ENCODE results near the gene TRPV4. TPM values are rescaled to one million over a fixed set of nuclear protein-coding genes. Genes with fewer than 3 reads are reported as not detected.

TRPV4 gene
- total and polyA plus RNA-seq, 10 of the 15 experiments (the other 5 are each of a cell fraction or from before 2014, with no cell fraction given) = not detected

- H3K9me3 ChIP-seq (replicated peaks; ENCODE audit: control insufficient read depth, insufficient read depth, low read length) = no peaks in the 10 kb centered on the region
- no TSS peak for BruUV-seq (replicated peaks)
- WGBS (ENCODE audit: insufficient coverage, insufficient replicate concordance, low lambda C conversion rate, missing lambda C conversion rate) = 47% methylated on average over 6 of the region's 6 CpGs
- H3K36me3 ChIP-seq (ENCODE audit: control insufficient read depth in 2 of 2, insufficient read depth in 2 of 2, low read length in 1 of 2) = no peaks in the 10 kb centered on the region
- FAIRE-seq (peak; percentile 75), DNase-seq (ENCODE audit: low read depth, low spot score) (no peak), ATAC-seq (peak; percentile 71)
- H3K9ac ChIP-seq (ENCODE audit: control insufficient read depth, insufficient read depth, low read length) = no peak overlapping the region
- peaks cover 26% of the 10 kb centered on the region for H3K4me1 ChIP-seq (ENCODE audit: control insufficient read depth, insufficient read depth, low read length)
- intact Hi-C loops (cut with micrococcal nuclease; ENCODE audit: unreplicated experiment) (no loop called here), in situ Hi-C loops (cut with MboI) (loop anchor here (5.0 kb wide), 1 partner anchor 73 kb away; no protein-coding TSS in a partner anchor)
- ChIA-PET POLR2A (interaction anchor here (0.6 to 0.9 kb wide), 2 partner anchors 30 to 686 kb away, joined by 3 to 5 read pairs; no protein-coding TSS in a partner anchor), SMC1A (ENCODE audit: uncharacterized antibody, unreplicated experiment) (interaction anchor here (0.8 to 6.0 kb wide), 5 partner anchors 18 to 128 kb away, joined by 3 to 47 read pairs (median 4); no protein-coding TSS in a partner anchor), RAD21 (ENCODE audit: unreplicated experiment) (interaction anchor here (0.8 to 2.8 kb wide), 4 partner anchors 22 to 278 kb away, joined by 3 to 28 read pairs (median 11); no protein-coding TSS in a partner anchor), CTCF (interaction anchor here (0.7 to 4.4 kb wide), 7 partner anchors 10 to 447 kb away, joined by 3 to 55 read pairs (median 8); no protein-coding TSS in a partner anchor)
- H2AFZ ChIP-seq (ENCODE audit: control insufficient read depth, low read depth, low read length) = no peak overlapping the region
- H3K27me3 ChIP-seq (replicated peaks in 1 of 2; ENCODE audit: control insufficient read depth in 2 of 2, insufficient read depth in 2 of 2, low read length in 1 of 2) = no peaks in the 10 kb centered on the region
- H3K4me3 ChIP-seq = peak overlapping the region; percentile 2; the same call in 1 of the 2 replicates
- H3K27ac ChIP-seq (ENCODE audit: control insufficient read depth, insufficient read depth) = peak overlapping the region; percentile 4; the same call in 1 of the 2 replicates
- H4K20me1 ChIP-seq (ENCODE audit: control insufficient read depth, insufficient read depth) = 0 out of 2 replicates have a peak, but pooled peaks cover 2% of the 10 kb centered on the region
- peak overlapping the region; percentile 49 for H3K4me2 ChIP-seq (ENCODE audit: control insufficient read depth, insufficient read depth)
- H3K79me2 ChIP-seq (ENCODE audit: control insufficient read depth, insufficient read depth, low read length) = peaks cover 10% of the 10 kb centered on the region
- TF ChIP-seq SMAD1 (IDR thresholded peaks at IDR 0.05; ENCODE audit: low read depth, partially characterized antibody) = peak; percentile 89
- TF ChIP-seq, protein P1, sequence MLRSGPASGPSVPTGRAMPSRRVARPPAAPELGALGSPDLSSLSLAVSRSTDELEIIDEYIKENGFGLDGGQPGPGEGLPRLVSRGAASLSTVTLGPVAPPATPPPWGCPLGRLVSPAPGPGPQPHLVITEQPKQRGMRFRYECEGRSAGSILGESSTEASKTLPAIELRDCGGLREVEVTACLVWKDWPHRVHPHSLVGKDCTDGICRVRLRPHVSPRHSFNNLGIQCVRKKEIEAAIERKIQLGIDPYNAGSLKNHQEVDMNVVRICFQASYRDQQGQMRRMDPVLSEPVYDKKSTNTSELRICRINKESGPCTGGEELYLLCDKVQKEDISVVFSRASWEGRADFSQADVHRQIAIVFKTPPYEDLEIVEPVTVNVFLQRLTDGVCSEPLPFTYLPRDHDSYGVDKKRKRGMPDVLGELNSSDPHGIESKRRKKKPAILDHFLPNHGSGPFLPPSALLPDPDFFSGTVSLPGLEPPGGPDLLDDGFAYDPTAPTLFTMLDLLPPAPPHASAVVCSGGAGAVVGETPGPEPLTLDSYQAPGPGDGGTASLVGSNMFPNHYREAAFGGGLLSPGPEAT (IDR thresholded peaks at IDR 0.05; ENCODE audit: low read depth) = peak; percentile 50; the same call in 1 of the 2 replicates
- no peak for TF ChIP-seq MYC (IDR thresholded peaks at IDR 0.05; ENCODE audit: insufficient read depth, insufficient read length, insufficient replicate concordance, low read length, severe bottlenecking)
- TF ChIP-seq PAX5 (IDR thresholded peaks at IDR 0.05; ENCODE audit: borderline replicate concordance, low read depth, low read length) = no peak
- TF ChIP-seq JUND (IDR thresholded peaks at IDR 0.05; ENCODE audit: low read depth, low read length) = no peak
- TF ChIP-seq TAF1 (IDR thresholded peaks at IDR 0.05; ENCODE audit: borderline replicate concordance, low read depth, low read length) = no peak
- TF ChIP-seq NFIC (IDR thresholded peaks at IDR 0.05; ENCODE audit: low read depth, low read length) = no peak
- TF ChIP-seq TCF12 (IDR thresholded peaks at IDR 0.05; ENCODE audit: low read depth, low read length) = no peak
- TF ChIP-seq ZZZ3 (IDR thresholded peaks at IDR 0.05; ENCODE audit: control insufficient read depth, insufficient read length, low read depth) = no peak
- TF ChIP-seq, protein P2, sequence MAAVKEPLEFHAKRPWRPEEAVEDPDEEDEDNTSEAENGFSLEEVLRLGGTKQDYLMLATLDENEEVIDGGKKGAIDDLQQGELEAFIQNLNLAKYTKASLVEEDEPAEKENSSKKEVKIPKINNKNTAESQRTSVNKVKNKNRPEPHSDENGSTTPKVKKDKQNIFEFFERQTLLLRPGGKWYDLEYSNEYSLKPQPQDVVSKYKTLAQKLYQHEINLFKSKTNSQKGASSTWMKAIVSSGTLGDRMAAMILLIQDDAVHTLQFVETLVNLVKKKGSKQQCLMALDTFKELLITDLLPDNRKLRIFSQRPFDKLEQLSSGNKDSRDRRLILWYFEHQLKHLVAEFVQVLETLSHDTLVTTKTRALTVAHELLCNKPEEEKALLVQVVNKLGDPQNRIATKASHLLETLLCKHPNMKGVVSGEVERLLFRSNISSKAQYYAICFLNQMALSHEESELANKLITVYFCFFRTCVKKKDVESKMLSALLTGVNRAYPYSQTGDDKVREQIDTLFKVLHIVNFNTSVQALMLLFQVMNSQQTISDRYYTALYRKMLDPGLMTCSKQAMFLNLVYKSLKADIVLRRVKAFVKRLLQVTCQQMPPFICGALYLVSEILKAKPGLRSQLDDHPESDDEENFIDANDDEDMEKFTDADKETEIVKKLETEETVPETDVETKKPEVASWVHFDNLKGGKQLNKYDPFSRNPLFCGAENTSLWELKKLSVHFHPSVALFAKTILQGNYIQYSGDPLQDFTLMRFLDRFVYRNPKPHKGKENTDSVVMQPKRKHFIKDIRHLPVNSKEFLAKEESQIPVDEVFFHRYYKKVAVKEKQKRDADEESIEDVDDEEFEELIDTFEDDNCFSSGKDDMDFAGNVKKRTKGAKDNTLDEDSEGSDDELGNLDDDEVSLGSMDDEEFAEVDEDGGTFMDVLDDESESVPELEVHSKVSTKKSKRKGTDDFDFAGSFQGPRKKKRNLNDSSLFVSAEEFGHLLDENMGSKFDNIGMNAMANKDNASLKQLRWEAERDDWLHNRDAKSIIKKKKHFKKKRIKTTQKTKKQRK (IDR thresholded peaks at IDR 0.05; ENCODE audit: low read depth, low read length) = no peak
- peak; percentile 33 for TF ChIP-seq MEF2B (IDR thresholded peaks at IDR 0.05; ENCODE audit: partially characterized antibody, poor library complexity, severe bottlenecking)
- 0 out of 2 replicates have a peak, but pooled peaks have one; percentile 28 for TF ChIP-seq NBN (IDR thresholded peaks at IDR 0.05)
- TF ChIP-seq NR2F1 (conservative IDR thresholded peaks at IDR 0.05) = peak; percentile 68
- TF ChIP-seq MLLT1 (IDR thresholded peaks at IDR 0.05) = 0 out of 2 replicates have a peak, but pooled peaks have one; percentile 38
- peak; percentile 64 to 77; a peak in 3 of 4 replicates for TF ChIP-seq IKZF2 (IDR thresholded peaks at IDR 0.05)
- TF ChIP-seq POLR2A (IDR thresholded peaks at IDR 0.05; ENCODE audit: low read depth, low read length) = no peak
- TF ChIP-seq LARP7 (IDR thresholded peaks at IDR 0.05) = no peak
- no peak for TF ChIP-seq SRF (IDR thresholded peaks at IDR 0.05; ENCODE audit: low read depth in 2 of 2, low read length in 2 of 2)
These were observed 42.5 kb upstream of the TRPV4 start for GRCh38 chr12:109875572-109876131.

Measured in GM12878 (cell line).